Measurements from ENCODE around the gene ARTN. TPM values are rescaled to one million over a fixed set of nuclear protein-coding genes. Genes with fewer than 3 reads are reported as not detected.

ARTN gene
- total RNA-seq, 2 donors from 2014 or later: 1.3 to 12.5 TPM

DNA sequence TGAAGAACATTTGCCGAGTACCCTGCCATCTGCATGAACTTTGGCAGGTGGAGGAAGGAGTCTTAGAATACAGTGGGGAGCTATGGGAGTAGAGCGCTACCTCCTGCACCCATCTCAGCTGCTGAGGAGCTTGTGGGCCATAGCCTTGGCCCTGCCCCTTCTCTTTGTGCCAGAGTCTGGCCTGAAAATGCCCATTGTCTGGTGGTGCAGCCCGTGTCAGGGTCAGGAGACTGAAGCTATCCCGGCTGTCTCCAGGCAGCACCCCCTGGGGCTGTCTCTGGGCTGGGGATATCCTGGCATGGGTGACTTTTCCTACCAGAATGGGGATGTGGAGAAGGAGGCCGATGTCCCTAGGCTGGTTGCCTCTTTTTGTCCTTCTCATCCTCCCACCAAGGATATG is 20.4 kb downstream of the ARTN start:
- ATAC-seq (no peak), DNase-seq (no peak)
- H3K27ac ChIP-seq: no peak overlapping the region
- H3K27me3 ChIP-seq: no peaks in the 10 kb centered on the region
- peaks cover 2% of the 10 kb centered on the region for H3K4me1 ChIP-seq
- TF ChIP-seq, protein P1, sequence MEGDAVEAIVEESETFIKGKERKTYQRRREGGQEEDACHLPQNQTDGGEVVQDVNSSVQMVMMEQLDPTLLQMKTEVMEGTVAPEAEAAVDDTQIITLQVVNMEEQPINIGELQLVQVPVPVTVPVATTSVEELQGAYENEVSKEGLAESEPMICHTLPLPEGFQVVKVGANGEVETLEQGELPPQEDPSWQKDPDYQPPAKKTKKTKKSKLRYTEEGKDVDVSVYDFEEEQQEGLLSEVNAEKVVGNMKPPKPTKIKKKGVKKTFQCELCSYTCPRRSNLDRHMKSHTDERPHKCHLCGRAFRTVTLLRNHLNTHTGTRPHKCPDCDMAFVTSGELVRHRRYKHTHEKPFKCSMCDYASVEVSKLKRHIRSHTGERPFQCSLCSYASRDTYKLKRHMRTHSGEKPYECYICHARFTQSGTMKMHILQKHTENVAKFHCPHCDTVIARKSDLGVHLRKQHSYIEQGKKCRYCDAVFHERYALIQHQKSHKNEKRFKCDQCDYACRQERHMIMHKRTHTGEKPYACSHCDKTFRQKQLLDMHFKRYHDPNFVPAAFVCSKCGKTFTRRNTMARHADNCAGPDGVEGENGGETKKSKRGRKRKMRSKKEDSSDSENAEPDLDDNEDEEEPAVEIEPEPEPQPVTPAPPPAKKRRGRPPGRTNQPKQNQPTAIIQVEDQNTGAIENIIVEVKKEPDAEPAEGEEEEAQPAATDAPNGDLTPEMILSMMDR (IDR thresholded peaks at IDR 0.05): no peak
- TF ChIP-seq POLR2A (IDR thresholded peaks at IDR 0.05): no peak
- WGBS, 2 donors: 86 to 87% methylated on average over 3 to 5 of the region's 5 CpGs
- intact Hi-C loops (cut with DNase I): no loop called here
- no peak overlapping the region for H3K4me3 ChIP-seq
- H3K36me3 ChIP-seq (replicated peaks in 1 of 2; ENCODE audit: insufficient read depth in 1 of 2, low read depth in 2 of 2): no peaks in the 10 kb centered on the region
- no peaks in the 10 kb centered on the region for H3K9me3 ChIP-seq

DNA sequence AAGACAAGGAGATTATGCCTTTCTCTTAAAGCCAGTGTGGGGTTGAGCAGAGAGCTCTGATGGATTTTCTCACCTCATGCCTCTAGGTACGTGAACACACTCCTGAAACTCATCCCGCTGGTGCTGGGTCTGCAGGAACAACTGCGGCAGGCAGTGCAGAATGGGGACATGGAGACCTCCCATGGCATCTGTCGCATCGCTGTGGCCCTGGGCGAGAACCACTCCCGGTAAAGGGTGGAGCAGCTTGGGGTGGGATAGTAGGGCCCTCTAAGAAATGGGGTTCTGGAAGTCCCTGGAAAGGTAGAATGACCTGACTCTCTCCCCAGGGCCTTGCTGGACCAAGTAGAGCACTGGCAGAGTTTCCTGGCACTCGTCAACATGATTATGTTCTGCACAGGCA is 22.6 kb downstream of the ARTN start:
- Histone ChIP-seq H3K4me3 (no peak overlapping the region), H3K9me3 (no peaks in the 10 kb centered on the region), H3K27ac (no peak overlapping the region), H3K4me1 (no peaks in the 10 kb centered on the region), H3K27me3 (no peaks in the 10 kb centered on the region), H3K36me3 (replicated peaks in 1 of 2; ENCODE audit: insufficient read depth in 1 of 2, low read depth in 2 of 2) (no peaks in the 10 kb centered on the region)
- WGBS, 2 donors: 89 to 96% methylated on average over 8 of the region's 8 CpGs
- TF ChIP-seq POLR2A (IDR thresholded peaks at IDR 0.05): no peak
- TF ChIP-seq, protein P1 (IDR thresholded peaks at IDR 0.05): no peak
- intact Hi-C loops (cut with DNase I): no loop called here
- no peak for ATAC-seq
- no peak for DNase-seq

DNA sequence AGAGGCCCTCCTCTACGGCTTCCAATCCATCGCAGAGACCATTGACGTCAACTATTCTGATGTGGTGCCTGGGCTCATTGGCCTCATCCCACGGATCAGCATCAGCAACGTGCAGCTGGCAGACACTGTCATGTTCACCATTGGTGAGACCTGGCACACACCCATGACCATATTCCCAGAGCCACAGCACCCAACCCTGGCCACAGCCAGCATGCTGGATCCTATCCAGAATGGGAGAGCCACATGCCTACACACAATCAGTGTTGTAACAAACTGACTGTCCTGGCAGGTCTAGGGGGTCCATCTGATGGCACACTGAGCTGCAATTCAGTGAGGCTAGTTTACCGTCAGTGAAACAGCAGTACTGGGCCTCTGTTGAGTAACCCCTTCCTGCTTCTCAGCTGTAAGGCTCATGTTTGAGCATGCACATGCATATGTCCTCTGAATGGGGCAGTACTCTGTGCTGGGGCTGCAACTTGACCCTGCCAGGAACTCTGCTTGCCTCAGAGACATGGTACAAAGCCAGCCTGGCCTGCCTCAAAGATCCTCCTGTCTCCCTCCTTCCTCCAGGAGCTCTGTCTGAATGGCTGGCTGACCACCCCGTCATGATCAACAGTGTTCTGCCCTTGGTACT is 23.9 kb downstream of the ARTN start:
- TF ChIP-seq POLR2A (IDR thresholded peaks at IDR 0.05): no peak
- TF ChIP-seq, protein P1 (IDR thresholded peaks at IDR 0.05): no peak
- no peaks in the 10 kb centered on the region for H3K4me1 ChIP-seq
- no peaks in the 10 kb centered on the region for H3K27me3 ChIP-seq
- no peaks in the 10 kb centered on the region for H3K9me3 ChIP-seq
- intact Hi-C loops (cut with DNase I): no loop called here
- no peak overlapping the region for H3K27ac ChIP-seq
- no peak for DNase-seq
- no peaks in the 10 kb centered on the region for H3K36me3 ChIP-seq (replicated peaks in 1 of 2; ENCODE audit: insufficient read depth in 1 of 2, low read depth in 2 of 2)
- 80 to 91% methylated on average over 6 to 7 of the region's 7 CpGs for WGBS, 2 donors
- no peak overlapping the region for H3K4me3 ChIP-seq
- no peak for ATAC-seq

DNA sequence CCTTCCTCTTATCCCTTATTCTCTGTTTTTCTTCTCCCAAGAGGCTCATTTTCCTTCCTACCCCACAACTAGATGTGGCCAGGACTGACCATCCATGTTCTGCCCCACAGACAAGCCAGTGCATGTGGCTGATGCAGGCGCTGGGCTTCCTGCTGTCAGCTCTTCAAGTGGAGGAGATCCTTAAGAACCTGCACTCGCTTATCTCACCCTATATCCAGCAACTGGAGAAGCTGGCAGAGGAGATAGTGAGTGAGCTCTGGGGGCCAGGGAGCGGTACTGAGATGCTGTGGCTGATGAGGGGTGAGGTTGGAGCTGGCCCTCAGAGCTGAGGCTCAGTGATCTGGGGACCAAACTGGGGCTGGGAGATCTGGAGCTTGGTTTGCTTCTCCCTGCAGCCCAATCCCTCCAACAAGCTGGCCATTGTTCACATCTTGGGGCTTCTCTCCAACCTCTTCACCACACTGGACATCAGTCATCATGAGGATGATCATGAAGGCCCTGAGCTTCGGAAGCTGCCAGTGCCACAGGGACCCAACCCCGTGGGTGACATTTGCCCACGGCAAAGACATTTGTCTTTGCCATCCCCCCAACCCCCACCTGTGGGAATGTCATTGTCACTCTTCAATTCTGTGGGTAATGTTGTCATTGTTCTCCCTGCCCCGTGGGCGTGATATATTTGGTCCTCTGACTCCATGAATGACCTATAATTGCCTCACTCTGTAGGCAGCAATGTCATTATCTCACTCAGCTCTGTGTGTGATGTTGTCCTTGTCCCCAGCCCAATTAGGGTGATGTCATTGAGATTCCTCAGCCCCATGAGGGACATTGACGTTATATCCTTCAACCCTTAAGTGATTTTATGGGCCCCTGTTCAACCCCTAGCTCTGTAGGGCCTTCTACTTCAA is 25.0 kb downstream of the ARTN start:
- WGBS, 2 donors: 88 to 92% methylated on average over 9 of the region's 9 CpGs
- Histone ChIP-seq H3K9me3 (no peaks in the 10 kb centered on the region), H3K27ac (no peak overlapping the region), H3K4me1 (no peaks in the 10 kb centered on the region), H3K36me3 (replicated peaks in 1 of 2; ENCODE audit: insufficient read depth in 1 of 2, low read depth in 2 of 2) (no peaks in the 10 kb centered on the region), H3K27me3 (no peaks in the 10 kb centered on the region), H3K4me3 (no peak overlapping the region)
- DNase-seq (no peak), ATAC-seq (no peak)
- no peak for TF ChIP-seq POLR2A (IDR thresholded peaks at IDR 0.05)
- TF ChIP-seq, protein P1 (IDR thresholded peaks at IDR 0.05): no peak
- intact Hi-C loops (cut with DNase I): no loop called here
